Activated CD8-positive, alpha-beta memory T cell treated with anti-CD3 and anti-CD28 coated beads, Interleukin-2, amount 50 U/mL, for 1 hour (primary cell): ENCODE measurements around the gene BRF1.

Experiments
- DNase-seq: peaks from one replicate; pipeline ENCODE4 v3.0.0-alpha.2; 2020; ENCODE audit errors: extremely low read depth

The BRF1 gene

DNA sequence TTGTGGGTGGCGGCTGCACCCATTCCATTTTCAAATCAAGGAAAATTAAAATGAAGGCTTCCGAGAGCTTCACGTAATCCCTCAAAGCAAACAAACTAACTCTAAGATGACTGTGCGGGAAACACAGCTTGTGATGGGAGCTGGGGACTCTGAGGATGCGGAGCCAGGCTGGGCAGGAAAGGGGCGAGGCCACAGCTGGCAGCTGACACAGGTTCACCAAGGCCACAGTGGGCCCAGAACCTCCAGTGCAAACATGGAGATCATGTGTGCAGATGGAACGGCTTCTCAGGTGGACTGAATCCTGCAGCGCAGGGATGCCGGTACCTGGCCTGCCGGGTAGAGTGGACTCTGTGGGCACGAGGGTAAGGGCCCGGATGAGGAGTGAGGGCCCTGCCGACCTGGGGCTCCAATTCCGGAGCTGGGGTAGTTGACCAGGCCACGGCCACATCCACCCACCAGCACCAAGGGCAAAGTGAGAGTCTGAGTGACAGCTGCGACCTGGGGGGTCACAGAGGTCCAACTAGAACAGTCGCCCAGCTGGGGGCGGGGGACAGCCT is 71.6 kb downstream of the BRF1 start:
- DNase-seq: no peak

DNA sequence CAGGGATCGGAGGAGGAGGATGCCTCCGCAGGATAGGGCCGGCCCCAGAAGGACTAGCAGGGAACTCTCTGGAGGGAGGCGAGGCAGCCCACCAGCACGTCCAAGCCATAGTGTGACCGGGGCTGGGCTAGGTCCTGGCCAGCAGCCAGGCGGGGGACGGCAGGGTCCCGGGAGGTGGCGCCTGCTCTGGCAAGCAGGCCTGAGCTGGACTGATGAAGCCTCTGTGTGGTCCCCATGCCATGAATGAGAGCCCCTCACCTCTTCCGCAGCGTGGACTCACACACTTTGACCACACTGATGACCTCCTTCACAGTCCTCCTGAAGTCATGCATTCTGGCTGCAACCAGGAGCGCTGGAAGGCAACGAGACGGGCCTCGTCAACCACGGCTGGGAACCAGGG is 72.2 kb downstream of the BRF1 start:
- DNase-seq: no peak

DNA sequence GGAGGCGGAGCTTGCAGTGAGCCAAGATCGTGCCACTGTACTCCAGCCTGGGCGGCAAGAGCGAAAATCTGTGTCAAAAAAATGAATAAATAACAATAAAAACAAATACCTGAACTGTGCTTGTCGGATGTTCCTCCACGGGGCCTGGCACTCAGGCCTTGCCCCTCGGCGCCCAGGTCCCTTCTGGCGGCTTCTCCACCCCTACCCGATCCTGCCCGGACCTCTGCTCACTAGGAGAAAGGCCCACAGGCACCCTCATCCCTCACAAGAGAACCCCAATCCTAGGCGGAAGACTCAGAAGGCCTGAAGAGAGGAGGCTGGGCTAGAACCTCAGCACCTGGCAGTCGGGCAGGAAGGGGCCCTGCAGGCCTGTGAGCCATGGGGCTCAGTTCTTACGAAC is 73.5 kb downstream of the BRF1 start:
- no peak for DNase-seq

DNA sequence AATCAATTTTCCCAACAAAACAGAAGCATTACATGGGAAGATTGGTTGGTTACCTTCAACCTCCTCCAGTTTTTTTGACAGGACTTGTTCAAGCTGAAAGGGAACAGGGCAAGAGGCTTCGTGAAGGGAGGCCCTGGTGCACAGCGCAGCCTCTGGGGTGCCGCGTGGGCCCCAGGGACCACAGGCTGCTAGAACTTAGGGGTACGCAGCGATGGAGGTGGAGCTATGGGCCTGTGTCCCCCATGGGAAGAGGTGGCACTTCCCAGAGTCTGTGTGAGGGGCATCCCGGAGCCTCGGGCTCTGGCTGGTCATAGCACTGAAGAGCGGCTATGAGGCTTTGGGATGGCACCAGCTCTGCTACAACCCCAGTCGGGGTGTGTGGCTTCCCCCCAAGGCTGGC is 74.6 kb downstream of the BRF1 start:
- no peak for DNase-seq

DNA sequence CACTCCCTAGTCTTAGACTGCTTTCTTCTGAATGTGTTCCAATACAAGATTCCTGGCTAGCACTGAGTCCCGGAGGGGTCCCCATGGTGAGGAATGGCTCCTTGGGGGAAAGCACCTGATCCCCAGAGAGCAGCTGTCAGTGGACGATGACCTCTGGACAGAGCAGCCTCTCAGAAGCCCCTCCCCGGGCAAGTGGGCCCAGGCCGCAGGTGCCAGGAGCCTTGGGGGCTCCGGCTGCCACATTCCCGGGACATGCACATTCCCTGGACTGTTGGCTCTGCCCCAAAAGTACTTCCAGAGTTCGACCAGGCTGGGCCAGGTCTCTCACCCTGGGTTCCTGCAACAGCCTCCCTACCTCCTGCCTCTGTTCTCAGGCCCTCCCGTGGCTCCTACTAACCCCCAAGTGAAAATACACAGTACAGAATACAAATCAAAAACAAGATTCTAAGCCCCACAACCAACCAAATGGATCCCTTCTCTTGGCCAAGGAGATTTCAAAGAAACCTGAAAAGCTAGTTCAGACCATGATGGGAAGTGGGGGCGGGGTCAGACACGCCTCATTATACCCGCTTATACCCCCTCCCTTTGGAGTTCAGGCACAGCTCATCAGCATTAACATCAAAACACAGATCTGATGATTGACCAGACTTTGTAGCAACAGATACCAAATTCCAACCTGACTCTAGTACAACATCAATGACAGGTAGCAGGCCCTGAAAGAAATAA is 75.8 kb downstream of the BRF1 start:
- no peak for DNase-seq

DNA sequence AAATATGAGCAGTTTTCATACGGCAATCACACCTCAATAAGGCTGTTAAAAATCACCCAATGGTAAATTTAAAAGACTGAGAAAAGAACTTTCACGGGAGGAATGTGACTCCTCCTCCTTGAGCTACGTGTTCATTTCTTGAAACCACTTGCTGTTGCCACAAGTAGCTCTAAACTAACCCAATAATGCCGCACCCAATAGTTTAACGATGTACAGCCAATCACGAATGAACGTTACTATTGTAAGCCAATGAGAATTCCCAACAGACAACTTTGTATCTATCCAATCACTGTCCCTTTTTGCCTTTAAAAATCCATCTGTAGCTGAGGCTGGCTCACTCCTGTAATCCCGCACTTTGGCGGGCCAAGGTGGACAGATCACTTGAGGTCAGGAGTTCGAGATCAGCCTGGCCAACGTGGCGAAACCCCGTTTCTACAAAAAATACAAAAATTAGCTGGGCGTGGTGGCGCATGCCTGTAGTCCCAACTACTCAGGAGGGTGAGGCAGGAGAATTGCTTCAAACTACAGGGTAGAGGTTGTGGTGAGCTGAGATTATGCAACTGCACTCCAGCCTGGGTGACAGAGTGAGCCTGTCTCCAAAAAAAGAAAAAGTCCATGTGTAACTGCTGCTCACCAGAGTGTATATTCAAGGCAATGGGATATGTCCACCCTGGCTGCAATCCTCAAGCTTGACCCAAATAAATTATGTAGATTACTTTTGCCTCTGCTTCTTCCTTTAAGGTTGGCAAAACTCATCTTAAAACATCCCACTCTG is 76.8 kb downstream of the BRF1 start:
- DNase-seq: no peak

DNA sequence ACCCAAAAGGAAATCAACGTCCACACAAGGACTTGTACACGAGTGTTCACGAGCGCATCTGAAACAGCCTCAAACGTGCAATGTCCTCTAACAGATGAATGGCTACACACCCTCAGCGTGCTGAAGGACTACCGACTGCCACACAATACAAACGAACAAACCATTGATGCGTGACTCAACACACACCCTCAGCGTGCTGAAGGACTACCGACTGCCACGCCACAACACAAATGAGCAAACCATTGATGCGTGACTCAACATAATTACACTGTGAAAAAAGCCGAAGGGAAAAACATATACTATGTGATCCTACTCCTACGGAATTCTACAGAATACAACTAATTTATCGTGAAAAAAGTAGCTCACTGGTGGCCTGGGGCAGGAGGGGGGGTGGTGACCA is 77.5 kb downstream of the BRF1 start:
- DNase-seq: no peak

DNA sequence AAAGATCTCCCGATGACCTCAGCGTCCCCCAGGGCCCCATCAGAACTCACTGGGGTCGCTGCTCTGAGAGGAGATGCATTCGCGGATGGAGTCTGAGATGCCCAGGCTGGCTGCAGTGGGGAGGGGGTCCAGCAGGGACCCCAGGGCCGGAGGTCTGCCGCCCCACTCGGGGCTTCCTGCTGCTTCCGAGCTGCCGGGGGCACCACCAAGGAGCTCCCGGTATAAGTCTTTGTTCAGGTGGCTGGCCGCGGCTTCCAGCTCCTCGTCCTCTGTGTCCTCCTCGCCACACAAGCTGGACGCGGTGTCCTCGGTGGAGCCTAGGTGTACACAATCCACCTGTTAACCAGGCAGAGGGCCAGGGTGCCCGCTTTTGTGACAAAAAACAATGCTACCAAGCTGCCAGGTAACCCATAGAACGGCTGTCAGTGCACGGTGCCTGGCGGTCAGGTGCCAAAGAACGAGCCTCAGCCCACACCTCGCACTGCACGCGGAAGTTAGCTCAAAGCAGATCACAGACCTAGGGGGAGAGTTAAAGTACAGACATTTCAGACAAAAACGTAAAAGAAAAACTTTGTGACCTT is 79.1 kb downstream of the BRF1 start:
- no peak for DNase-seq

DNA sequence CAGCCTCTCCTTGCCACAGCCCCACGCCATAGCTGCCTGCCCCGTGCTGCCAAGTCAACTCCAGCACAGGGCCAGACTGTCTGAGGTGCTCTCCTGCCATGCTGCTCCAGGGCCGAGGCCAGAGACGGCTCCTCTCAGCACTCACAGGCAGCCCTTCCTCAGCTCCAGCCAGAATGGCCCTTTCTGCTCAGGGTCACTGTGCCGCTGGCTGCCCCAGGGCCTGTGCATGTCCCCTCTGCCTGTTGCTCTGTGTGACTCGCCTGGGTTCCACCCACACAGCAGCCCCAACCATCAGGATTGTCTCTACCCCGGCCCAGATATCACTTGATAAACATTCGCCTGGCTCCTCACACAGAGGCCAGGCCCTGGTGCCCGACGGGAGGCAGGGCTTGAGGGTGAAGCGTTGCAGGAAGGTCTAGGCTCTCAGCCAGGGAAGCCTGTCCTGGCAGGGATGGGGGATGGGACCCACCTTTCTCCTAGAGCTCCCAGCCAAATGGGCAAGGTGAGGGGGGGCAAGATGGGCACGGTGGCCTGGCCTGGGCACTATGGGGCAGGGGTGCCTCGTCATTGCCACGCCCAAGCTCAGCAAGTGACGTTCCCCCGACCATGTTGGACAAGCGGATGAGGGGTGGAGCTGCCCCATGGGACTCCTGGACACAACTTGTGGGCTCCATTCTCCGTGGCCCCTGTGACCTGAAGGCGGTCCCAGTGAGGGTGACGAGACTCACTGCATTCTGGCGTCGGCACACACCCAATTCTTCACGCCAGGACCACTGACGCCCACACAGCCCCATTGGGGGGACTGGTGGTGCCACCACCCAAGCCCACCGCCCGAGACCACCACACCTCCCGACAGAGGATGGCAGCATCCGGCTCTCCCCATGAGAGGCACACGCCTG is 79.9 kb downstream of the BRF1 start:
- no peak for DNase-seq

DNA sequence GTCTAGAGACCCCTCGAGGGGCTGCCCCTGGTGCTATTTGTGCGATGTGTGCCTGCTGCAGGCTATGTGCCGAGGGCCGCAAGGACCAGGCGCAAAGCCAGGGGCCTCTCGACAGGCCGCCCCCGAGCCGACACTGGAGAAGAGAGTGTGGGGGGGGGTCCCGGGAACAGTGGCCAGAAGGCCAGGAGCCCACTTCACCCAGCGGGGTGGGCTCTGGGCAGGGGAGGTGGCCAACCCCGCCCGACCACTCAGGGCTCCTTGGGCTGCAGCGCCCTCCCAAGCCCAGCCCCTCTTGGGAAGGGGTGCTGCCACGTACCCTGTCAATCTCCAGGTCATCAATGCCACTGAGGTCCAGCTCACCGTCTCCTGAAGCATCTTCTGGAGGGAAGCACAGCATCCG is 81.0 kb downstream of the BRF1 start:
- no peak for DNase-seq

DNA sequence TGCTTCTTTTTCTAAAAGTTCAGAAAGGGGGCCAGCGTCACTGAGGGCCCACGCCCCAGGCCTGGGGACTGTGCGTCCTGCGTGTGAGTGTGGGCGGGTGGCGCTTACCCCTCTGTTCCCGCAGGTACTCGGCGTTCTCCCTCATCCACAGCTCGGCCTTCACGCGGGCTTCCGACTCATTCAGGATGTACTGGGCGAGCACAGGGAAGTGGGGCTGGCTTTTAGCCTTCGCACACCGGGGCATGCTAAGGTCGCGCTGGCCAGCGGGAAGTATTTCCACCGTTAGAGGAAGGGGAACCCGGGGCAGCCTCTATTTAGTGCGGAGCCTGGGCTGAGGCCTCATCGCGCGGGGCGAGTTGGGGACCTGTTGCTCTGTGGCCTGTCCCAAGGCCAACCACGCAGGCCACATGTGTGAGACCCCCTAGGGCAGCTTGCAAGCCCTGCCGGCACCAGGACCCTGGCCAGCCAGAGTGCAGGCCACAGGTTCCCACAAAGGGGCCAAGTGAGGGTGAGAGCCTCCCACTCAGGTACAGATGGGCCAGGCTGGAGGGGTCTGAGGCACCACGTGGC is 81.7 kb downstream of the BRF1 start:
- DNase-seq: no peak

DNA sequence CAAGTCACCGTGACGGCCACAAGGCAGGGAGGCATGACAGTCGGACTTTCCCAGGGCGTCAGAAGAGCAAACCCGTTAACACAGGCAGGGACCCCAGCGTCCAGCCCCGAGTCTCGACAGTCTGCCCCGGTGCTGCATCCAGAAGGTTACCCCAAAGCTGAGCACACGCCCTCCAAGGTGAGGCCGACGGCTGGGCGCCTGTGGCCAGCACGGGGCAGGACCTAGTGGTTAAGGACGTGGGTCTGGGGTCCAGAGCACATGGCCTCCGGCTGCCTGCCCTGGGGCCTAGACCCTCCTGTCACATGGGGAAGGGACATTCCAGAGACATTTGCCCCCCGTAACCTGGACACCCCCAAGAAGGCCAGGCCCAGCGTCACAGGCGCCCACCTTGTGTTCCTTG is 82.2 kb downstream of the BRF1 start:
- DNase-seq: no peak

DNA sequence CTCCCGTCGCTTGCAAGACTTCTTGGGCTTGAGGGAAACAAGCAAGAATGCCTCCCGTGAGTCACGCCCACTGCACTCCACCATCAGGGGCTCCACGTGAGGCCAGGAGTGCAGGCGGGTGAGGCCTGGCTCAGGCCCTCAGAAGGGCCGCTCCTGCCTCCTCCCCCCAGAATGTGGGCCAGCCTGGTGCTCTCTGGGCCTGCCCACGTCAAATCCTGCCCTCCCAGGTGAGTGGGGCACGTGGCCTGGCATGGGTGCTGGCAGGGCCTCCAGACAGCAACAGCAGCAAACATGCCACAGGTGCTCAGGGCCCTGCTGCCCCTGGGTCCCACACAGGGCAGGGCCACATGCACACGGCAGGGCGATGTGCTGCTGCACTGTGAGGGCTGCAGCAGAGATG is 83.0 kb downstream of the BRF1 start:
- DNase-seq: no peak

DNA sequence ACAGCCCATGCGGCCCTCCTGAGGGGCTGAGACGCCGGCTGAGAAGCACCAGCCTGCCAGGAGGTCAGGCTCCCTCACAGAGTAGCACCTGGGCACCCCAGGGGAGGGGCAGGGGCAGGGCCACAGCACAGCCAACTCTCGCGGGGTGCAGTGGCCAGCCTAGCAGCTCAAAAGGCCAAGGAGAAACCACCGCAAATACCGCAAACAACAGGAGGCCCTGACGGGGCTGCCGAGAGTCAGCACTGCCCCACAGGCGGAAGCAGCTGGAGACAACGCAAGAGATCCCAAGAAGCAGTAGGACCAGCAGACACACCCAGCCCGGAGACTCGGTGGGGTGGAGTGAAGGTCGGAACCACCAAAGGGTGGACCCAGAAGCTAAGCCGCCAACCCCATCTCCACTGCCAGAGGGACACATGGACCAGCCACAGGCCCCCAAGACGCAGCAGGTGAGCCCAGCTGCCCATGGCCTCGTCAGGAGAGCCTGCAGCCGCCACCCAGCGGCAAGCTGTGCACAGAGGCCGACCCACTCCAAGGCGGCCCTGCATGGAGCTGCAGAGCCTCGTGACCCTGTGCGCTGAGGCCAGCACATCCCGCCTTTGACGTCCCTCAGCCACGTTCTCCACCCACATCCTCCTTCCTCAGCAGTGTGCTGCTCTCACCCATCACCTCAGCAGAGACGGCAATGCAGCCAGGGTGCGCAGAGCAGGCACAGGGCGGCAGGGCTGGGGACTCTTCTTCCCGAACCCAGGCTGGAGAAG is 84.1 kb downstream of the BRF1 start:
- no peak for DNase-seq

DNA sequence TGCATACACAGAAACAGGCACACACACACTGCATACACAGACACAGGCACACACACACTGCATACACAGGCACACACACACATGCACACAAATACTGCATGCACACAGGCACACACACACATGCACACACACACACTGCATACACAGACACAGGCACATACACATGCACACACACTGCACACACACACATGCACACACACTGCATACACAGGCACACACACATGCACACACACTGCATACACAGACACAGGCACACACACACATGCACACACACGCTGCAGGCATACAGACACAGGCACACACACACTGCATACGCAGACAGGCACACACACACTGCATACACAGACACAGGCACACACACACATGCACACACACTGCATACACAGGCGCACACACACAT is 85.2 kb downstream of the BRF1 start:
- no peak for DNase-seq

DNA sequence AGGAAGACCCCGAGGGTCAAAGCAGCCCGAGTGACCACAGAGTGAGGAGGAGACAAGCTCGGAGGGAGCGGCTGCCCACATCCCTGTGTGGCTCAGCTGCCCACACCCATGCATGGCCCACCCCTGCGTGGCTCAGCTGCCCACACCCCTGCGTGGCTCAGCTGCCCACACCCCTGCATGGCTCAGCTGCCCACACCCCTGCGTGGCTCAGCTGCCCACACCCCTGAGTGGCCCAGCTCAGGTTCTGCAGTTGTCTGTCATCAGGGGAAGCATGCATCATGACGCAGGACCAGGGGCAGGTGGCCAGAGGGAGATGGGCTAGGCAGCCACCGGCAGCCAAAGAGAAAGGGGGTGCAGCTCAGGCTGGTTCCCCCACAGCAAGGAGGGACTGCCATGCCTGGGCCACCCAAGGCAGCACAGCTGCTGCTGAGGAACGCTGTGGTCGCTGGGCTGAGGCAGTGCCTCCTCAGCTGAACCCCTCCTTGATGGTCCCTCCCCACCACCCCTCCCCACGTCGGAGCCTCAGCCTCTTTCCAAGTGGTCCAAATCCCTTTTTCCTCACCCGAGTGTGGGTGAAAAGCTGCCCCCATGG is 86.4 kb downstream of the BRF1 start:
- DNase-seq: no peak

DNA sequence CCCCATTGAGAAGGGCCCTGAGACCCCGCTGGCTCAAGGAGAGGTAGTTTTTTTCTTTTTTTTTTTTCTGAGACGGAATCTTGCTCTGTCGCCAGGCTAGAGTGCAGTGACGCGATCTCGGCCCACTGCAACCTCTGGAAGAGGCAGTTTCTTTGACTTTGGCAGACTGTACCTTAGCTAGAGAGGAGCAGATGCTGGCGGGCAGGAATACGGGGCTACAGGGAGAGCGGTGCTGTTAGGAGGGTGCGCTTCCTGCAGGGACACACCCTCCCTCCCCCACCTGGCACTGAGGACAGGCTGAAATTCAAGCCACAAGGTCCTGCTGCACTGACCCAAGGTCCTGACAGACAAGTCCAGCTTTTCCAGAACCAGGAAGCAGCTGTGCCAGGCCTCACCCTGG is 87.4 kb downstream of the BRF1 start:
- DNase-seq: no peak

DNA sequence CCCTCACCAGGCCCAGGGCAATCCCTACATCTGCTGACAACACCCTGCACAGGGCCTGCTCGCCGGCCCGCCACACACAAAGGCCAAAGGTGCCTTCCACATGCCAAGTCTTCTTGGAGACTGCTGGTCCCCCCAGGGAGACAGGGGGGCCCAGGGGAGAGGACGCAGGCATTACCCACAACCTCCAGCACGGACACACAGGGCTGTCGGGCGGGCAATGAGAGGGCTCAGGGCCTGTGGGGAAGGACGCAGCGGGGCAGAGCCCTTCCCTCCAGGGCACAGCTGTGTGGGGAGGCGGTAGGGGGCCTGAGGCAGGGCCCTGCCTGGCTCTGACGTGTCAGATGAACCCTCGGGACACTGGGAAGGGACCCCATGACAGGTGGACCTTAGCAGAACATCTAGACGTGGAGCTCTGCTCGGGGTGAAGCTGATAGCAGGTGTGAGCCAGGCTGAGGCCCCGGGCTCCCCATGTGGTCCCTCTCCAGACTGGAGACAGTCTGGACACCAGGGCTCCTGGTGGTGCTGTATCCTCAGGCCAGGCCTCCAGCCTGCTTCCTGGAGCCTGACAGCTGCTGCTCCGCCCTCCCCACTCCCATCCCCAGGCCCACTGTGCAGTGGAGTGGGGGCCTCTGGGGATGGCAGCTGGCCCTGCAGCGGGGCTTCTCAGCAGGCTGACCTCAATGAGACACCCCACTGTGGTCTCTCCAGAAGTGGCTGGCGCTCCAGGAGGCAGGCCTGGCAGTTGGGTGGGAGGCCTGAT is 88.1 kb downstream of the BRF1 start:
- no peak for DNase-seq

DNA sequence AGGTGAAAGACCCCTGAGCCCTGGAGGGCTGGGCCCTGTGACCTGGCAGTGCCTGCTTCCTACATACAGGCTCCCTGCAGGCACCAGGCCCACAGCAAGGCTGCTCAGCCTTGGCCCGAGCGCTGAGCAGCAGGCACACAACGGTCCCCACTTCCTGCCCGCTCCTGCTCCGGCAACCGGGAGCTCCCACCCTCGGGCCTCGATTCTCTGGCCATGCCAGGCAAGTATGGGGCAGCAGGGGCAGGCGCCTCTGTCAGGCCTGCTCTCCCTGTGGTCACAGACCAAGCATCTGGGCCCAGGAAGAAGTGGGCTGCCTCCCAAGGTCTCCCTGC is 89.1 kb downstream of the BRF1 start:
- DNase-seq: no peak
